HG02943 (cell line): ENCODE measurements around the gene TRMT61A.
"Not testable (repeated sequence)": the region's sequence is repeated elsewhere in the genome, so short reads cannot be mapped to it uniquely, and the experiment has no call there.

Experiments used
- ATAC-seq: cut with Tn5 transposase; IDR thresholded peaks from one replicate; pipeline ENCODE4 v1.9.1; 2021; ENCODE audit warnings: mild to moderate bottlenecking, low read depth, moderate library complexity; ENCODE audit not compliant: unreplicated experiment

The TRMT61A gene

DNA sequence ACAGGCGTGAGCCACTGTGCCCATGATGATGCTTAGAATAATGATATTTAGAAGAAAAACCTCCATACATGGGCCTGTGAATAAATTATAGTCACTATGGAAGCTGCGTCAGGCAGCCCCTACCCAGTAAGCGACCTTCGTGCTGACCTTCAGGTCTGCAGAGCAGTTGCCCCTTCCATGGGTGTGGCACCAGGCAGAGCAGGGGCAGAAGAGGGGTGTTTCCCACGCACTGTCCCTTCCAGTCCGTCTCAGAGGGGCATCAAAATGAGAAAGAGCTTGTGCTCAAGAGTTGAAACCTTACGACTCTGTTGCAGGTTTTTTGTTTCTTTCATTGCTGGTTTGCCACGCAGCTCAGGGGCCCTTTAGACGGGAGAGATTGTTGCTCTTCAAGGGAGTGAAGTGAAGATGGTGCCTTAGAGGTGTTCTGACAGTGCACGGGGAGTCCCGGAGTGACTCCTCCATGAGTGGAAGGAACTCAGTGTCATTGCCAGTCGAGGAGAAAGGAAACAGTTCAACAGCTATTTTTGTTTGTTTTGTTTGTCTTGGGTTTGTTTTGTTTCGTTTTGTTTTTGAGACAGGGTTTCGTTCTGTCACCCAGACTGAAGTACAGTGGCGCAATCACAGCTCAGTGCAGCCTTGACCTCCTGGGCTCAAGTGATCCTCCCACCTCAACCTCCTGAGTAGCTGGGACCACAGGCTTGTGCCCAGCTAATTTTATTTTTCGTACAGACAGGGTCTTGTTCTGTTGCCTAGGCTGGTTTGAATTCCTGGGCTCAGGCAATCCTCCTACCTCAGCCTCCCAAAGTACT, 20.3 kb upstream of the TRMT61A start:
- ATAC-seq = no peak

DNA sequence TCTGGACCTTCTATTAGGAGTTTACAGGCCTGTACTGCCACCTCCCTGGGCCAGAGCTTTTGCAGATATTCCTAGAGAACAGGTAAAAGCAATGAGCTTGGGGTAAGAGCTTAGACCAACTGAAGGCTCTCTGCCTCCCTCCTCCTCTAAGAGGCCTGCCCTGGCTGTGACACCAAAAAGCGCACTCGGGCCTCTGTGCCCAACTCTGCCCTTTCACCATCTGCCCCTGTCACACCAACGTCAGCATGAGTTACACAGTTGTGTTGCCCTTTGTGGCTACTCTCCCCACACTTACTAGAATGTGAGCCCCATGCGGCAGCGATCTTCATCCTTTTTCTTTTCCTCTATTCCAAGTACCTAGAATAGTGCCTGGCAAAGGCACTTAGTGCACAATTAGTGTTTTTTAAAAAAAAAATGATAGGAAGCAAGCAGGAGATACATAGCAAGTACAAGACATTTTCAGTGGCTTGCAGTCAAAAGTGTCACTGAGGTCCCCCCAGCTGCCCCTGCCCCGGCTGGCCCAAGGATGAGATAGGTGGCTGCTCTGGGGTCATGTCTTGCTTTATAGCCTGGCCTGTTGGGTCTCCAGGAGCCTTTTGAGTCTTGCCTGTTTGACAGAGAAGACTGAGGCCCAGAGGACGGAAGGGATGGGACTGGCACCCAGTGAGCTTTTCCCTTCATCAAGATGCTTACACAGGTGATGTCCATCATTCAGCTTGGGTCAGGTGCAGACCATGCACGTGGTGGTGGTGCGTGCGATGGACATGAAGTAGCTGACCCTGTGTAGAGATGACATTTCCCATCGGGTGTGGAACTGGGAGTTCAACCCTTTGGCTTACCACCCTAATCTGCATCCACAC, 18.9 kb upstream of the TRMT61A start:
- ATAC-seq = no peak

GRCh38 chr14:103510724-103511693, 18.0 kb upstream of the TRMT61A start:
- no peak for ATAC-seq

DNA sequence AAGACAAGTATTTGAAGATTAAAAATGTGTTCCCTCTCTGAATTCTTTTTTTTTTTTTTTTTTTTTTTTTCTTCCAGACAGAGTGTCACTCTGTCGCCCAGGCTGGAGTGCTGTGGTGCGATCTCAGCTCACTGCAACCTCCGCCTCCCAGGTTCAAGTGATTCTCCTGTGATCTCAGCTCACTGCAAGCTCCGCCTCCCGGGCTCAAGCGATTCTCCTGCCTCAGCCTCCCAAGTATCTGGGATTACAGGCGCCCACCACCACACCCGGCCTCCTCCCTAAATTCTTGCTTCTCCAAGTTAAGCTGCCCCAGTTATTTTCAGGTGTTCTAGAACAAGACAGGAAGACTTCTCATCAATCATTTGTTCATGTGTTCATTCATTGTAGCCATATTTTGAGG, 16.8 kb upstream of the TRMT61A start:
- not testable (repeated sequence) for ATAC-seq

DNA sequence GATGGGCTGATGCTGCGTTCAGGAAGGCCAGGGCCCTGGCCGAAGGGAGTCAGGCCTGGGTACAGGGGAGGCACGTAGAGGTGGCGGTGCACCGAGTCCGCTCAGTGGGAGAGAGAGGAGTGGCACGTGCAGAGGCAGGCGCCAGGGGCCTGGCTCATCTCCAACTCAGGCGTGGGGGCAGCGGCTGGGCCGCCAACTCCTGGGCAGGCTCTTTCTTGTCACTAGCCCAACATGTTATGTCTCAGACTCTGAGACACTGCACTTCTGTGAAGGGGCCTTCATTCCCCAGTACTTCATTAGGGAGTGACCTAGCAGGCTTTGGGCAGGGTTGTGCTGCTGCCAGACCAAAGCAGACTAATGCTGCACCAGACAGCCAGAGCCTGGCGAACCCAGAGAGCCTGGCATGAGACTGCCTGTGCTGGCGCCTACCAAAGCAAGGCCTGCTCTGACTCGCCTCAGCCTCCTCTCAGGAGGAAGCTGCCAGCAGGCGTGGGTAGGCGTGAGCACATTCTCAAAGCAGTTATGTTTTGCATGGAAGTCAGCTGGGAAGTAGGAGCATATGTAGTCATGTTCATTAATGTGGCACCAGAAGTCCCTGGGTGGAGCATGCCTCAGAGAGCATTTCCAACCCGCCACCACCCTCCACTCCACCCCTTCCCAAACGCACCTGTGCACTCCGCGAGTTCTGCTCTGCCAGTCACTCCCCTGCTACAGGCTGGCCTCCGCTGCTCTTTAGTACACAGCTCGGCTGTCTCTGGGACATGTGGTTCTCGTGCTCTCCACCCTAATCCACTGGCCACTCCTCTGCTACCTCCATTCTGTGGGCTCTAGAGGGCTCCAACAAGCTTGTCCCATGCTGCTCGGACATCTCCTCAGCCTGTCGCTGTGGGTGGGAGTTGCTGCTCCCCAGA, 16.0 kb upstream of the TRMT61A start:
- ATAC-seq = no peak

- ATAC-seq = no peak
Observed at GRCh38 chr14:103514596-103515421, 14.2 kb upstream of the TRMT61A start.

- ATAC-seq = no peak
Observed at GRCh38 chr14:103516426-103517173, 12.4 kb upstream of the TRMT61A start.

GRCh38 chr14:103517174-103517566, 11.8 kb upstream of the TRMT61A start:
- no peak for ATAC-seq

DNA sequence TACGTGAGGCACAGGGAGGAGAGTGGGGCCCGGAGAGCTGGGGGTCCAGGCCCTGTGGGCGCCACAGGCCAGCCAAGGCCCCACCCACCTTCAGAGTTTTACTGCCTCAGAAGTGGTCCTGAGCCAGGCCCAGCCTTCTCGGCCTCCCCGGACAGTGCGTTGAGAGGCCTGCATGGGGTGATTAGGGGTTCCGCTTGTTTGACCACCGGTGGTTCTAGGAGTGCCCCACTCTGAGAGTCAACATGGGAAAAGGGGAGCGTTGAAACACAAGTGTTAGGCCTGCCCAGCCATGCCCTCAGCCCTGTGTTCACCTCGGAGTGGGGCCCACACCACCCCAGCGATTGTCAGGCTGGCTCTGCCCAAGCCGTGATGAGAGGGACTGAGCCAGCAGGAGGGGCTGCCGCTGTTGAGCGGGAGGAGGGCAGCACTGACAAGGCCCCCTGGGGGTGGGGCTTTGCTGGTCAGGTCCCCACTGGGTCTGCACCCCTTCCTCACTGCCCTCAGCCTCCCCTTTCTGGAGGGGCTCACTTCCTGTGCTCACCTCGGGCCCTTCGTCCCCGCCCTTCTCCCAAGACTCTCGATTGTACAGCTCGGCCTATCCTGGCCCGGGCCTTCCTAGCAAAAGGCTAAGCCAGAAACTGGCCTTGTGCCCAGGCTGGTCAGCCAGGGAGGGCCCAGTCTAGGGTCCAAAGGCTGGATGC, 11.1 kb upstream of the TRMT61A start:
- no peak for ATAC-seq

DNA sequence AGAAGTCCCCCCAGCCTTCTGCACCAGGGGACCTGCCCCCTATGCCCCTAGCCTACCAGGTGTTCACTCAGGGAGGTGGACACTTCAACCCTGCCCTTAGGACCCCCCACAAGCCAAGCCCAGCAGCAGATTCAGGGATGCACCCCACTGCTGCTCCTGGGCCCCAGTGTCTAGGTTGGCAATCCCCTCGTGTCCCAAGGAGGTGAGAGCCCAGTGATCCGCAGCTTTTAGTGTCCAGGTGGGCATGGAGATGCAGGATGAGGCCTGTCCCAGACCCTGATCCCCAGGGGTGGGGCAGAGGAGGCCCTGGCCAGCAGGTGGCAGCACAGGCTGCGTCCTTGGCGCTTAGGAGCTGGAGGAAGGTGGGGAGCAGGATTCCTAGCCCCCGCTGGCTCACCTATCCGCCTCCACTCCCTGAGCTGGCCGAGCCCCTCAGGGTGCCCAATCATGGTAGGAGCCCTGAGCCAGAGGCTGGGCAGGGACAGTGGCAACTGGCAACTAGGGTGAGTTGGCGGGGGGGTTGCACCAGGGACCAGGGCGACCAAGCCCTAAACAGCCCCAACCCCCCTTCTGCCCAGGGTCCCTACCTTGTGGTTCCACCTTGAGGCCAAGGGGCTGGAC, 10.5 kb upstream of the TRMT61A start:
- no peak for ATAC-seq

DNA sequence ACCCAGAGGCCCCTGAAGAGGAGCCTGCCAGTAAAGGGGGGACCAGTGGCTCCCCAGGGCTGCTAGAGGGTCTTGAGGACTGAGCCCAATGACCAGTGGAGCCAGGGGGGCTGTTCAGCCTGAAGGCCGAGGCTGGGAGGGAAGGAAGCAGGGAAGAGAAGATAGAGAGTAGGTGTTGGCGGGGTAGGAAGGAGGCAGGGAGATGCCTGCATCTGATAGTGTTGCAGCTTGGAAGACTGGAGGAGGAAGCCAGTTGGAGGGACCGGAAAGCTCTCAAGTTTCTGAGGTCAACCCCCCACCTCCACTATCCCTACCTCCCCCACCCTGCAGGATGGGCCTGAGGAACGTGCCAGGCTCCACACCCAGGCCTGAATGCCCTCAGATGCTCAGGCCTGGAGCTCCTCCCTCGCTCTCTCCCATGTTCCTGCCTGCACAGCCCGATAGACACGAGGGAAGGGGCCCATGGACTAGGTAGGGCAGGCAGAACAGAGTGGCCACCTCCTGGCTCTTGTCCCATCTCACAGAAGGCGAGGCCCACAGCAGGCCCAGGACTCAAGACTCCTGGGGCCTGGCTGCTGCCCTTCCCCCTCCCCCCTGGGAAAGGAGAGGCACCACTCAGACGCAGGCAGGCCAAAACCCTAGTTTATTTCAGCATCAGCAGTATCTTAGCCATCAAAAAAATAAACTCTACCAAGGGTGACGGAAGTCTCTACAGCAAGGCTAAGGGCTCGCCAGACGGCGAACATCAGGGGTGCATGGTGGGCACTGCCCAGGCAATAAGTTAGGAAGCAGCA, 9.8 kb upstream of the TRMT61A start:
- ATAC-seq = no peak

GRCh38 chr14:103519837-103520212, 9.2 kb upstream of the TRMT61A start:
- no peak for ATAC-seq

DNA sequence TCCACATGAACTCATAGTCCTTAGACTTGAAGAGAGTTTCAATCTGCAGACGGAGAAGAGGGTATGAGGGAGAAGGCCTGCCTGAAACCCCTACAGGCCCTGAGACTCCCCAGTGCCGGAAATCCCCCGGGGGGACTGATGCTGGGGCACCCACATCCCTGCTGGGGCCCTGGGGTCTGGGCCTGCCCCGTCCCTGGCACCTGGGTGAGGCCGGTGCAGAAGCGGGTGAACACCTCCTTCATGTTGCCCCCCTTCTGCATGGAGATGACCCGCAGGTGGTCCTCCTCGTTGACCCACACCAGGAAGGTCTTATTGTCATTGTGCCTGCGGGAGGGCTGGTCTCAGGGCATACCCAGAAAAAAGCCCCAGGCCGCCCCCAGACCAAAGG, 8.7 kb upstream of the TRMT61A start:
- no peak for ATAC-seq

GRCh38 chr14:103520657-103521437, 8.1 kb upstream of the TRMT61A start:
- no peak for ATAC-seq

DNA sequence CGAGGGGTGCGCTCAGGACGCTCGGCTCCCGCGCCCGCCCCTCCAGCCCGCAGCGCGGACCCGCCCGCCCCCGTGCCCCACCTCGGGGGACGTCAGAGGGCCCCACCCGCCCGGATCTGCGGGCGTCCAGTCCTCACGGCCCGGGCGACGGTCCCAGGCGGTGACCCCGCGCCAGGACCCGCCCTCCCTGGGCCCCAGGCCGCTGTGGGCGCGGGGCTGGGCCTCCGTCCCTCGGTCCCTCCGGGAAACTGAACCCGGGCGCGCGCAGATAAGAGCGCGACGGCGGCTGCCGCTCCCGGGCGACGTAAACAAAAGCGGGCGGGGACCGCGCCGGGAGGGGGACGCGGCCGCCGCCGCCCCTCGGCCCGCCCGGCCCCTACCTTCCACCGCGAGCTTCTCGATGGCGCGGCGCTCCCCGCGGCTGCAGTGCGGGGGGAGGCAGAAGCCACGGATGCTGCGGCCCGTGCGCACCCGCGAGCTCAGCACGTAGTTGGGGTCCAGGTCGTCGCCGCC, 7.5 kb upstream of the TRMT61A start:
- ATAC-seq = no peak
